Measurements from ENCODE around the gene ESRRB. TPM values are rescaled to one million over a fixed set of nuclear protein-coding genes. Genes with fewer than 3 reads are reported as not detected.

The ESRRB gene
- total RNA-seq, 1 donor from 2014 or later = 1.7 TPM

- Mint-ChIP-seq H3K27ac (ENCODE audit: unreplicated experiment) (no peak overlapping the region), H3K36me3 (ENCODE audit: unreplicated experiment) (no peaks in the 10 kb centered on the region), H3K9me3 (ENCODE audit: unreplicated experiment) (no peaks in the 10 kb centered on the region), H3K27me3 (ENCODE audit: unreplicated experiment) (peaks cover 5% of the 10 kb centered on the region), H3K4me3 (ENCODE audit: unreplicated experiment) (no peak overlapping the region), H3K4me1 (ENCODE audit: low read depth, unreplicated experiment) (no peaks in the 10 kb centered on the region)
- TF ChIP-seq CTCF (IDR thresholded peaks at IDR 0.05; ENCODE audit: partially characterized antibody, unreplicated experiment) = peak; percentile 79
- DNase-seq = peak; percentile 87
Measured at GRCh38 chr14:76352639-76353281, 23.2 kb upstream of the ESRRB start.

DNA sequence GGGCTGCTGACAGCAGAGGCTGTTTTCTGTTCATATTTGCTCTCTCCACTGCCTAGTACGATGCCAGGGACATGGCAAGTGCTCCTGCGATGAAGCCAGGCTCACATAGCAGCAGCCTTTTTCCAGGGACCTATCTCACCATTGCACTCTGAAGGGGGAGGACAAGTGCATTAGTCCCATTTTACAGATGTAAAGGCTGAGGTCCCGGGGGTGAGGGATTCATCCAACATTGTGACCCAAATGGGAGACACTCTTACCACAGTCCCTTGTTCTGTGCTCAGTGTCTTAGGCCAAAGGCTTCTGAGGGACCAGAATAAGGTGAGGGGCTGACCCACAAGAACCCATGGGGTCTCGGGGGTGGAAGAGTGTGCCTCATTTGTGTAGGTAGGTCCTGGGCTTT, 21.6 kb upstream of the ESRRB start:
- H3K4me1 Mint-ChIP-seq (ENCODE audit: low read depth, unreplicated experiment) = no peaks in the 10 kb centered on the region
- H3K27me3 Mint-ChIP-seq (ENCODE audit: unreplicated experiment) = peaks cover 7% of the 10 kb centered on the region
- H3K4me3 Mint-ChIP-seq (ENCODE audit: unreplicated experiment) = no peak overlapping the region
- no peak for TF ChIP-seq CTCF (IDR thresholded peaks at IDR 0.05; ENCODE audit: partially characterized antibody, unreplicated experiment)
- H3K27ac Mint-ChIP-seq (ENCODE audit: unreplicated experiment) = no peak overlapping the region
- H3K36me3 Mint-ChIP-seq (ENCODE audit: unreplicated experiment) = peaks cover 2% of the 10 kb centered on the region
- DNase-seq = no peak
- no peaks in the 10 kb centered on the region for H3K9me3 Mint-ChIP-seq (ENCODE audit: unreplicated experiment)

- peaks cover 10% of the 10 kb centered on the region for H3K27me3 Mint-ChIP-seq (ENCODE audit: unreplicated experiment)
- DNase-seq = no peak
- H3K27ac Mint-ChIP-seq (ENCODE audit: unreplicated experiment) = no peak overlapping the region
Measured at GRCh38 chr14:76355771-76356170, 20.2 kb upstream of the ESRRB start.

GRCh38 chr14:76371066-76371465, 4.9 kb upstream of the ESRRB start:
- TF ChIP-seq CTCF (IDR thresholded peaks at IDR 0.05; ENCODE audit: partially characterized antibody, unreplicated experiment) = no peak
- Mint-ChIP-seq H3K36me3 (ENCODE audit: unreplicated experiment) (no peaks in the 10 kb centered on the region), H3K27me3 (ENCODE audit: unreplicated experiment) (peaks cover 4% of the 10 kb centered on the region), H3K9me3 (ENCODE audit: unreplicated experiment) (no peaks in the 10 kb centered on the region), H3K4me1 (ENCODE audit: low read depth, unreplicated experiment) (no peaks in the 10 kb centered on the region), H3K4me3 (ENCODE audit: unreplicated experiment) (no peak overlapping the region), H3K27ac (ENCODE audit: unreplicated experiment) (no peak overlapping the region)
- DNase-seq = no peak

More at GRCh38 chr14:76355771-76356170, 20.2 kb upstream of the ESRRB start:
- H3K36me3 Mint-ChIP-seq (ENCODE audit: unreplicated experiment) = peaks cover 5% of the 10 kb centered on the region
- TF ChIP-seq CTCF (IDR thresholded peaks at IDR 0.05; ENCODE audit: partially characterized antibody, unreplicated experiment) = no peak
- no peaks in the 10 kb centered on the region for H3K9me3 Mint-ChIP-seq (ENCODE audit: unreplicated experiment)
- H3K4me3 Mint-ChIP-seq (ENCODE audit: unreplicated experiment) = no peak overlapping the region
- H3K4me1 Mint-ChIP-seq (ENCODE audit: low read depth, unreplicated experiment) = no peaks in the 10 kb centered on the region

GRCh38 chr14:76373456-76373855, 2.5 kb upstream of the ESRRB start:
- no peak for TF ChIP-seq CTCF (IDR thresholded peaks at IDR 0.05; ENCODE audit: partially characterized antibody, unreplicated experiment)
- Mint-ChIP-seq H3K36me3 (ENCODE audit: unreplicated experiment) (no peaks in the 10 kb centered on the region), H3K27ac (ENCODE audit: unreplicated experiment) (no peak overlapping the region), H3K27me3 (ENCODE audit: unreplicated experiment) (peaks cover 12% of the 10 kb centered on the region), H3K4me1 (ENCODE audit: low read depth, unreplicated experiment) (peaks cover 9% of the 10 kb centered on the region), H3K9me3 (ENCODE audit: unreplicated experiment) (peaks cover 5% of the 10 kb centered on the region), H3K4me3 (ENCODE audit: unreplicated experiment) (no peak overlapping the region)
- no peak for DNase-seq
